GM10266 (cell line): Measurements from ENCODE around the gene PIBF1.
A peak's percentile ranks its signal among the peaks of the same experiment; 100 is the strongest.
"Not testable (repeated sequence)": the region's sequence is repeated elsewhere in the genome, so short reads cannot be mapped to it uniquely, and the experiment has no call there.

ENCODE experiments used
- DNase-seq: peaks from one replicate; pipeline ENCODE4 v3.0.0; 2012; ENCODE audit errors: extremely low spot score
- CTCF ChIP-seq: IDR thresholded peaks from 2 replicates; pipeline ENCODE4 v1.5.1; 2012; ENCODE audit warnings: mild to moderate bottlenecking, low read depth; ENCODE audit not compliant: control insufficient read depth, insufficient read depth; ENCODE audit errors: missing control alignments

The PIBF1 gene

DNA sequence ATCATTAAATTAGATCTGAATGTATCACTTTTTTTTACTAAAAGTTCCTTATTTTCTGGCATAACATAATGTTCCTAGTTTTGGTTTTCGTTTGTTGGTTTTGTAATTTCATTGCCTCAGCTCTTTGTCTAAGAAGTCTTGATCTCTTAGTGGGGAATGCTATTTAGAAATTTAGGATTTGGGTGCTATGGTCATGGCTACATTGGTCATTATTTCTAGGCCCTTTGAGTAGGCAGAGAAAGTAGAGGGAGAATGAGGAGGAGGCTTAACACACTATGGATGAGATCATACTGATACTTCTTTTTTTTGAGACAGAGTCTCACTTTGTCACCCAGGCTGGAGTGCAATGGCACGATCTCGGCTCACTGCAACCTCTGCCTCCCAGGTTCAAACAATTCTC is 41.8 kb downstream of the PIBF1 start:
- DNase-seq: no peak
- no peak for TF ChIP-seq CTCF

GRCh38 chr13:72834601-72835000 is 52.7 kb downstream of the PIBF1 start:
- DNase-seq: no peak
- no peak for TF ChIP-seq CTCF

DNA sequence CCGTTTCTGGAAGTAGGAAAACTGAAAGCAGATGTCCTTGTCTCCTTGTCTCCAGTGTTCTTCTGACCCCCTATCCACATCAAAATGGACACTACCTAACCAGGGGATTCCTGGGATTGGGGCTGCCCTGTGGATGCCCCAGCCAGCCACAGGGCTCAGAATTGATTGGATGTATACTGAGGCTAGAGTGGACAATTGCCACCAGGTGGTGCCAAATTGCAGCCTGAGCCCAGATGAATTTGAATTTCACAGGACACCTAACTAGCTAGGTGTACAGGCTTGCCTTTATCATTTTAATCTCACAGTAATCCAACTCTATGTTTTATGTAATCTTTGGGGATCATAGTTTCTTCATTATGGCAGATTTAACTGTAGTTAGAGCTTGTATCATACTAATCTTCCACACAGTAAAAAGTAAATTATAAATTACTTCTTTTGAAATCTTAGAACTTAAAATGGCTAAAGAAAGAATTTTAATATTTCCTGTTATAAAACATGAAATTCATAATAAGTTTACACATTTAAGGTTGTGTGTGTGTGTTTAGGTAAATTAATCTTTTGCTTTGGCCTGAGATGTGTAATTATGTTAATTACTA is 58.0 kb downstream of the PIBF1 start:
- DNase-seq: peak; percentile 50

GRCh38 chr13:72842991-72843390 is 61.1 kb downstream of the PIBF1 start:
- no peak for TF ChIP-seq CTCF
- DNase-seq: no peak

More for the DNA sequence above, 58.0 kb downstream of the PIBF1 start:
- peak; percentile 76 for TF ChIP-seq CTCF

GRCh38 chr13:72845148-72845547 is 63.2 kb downstream of the PIBF1 start:
- DNase-seq: not testable (repeated sequence)

DNA sequence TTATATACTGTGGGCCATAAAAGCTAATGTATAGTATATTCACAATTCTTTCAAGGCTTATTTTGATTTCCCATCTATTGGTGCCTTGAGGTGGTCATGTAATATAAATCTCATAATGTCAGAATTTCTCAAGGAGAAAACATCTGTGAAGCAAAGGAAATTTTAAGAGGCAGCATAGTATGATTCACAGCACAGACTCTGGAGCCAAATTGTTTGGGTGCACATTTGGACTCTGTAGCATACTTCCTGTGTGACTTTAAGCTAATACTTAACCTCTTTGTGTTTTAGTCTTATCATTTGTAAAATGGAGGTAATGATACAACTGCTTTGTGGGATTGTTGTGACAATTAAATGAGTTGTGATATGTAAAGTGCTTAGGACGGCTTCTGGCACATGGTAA is 67.6 kb downstream of the PIBF1 start:
- no peak for TF ChIP-seq CTCF
- no peak for DNase-seq

- DNase-seq: no peak
- no peak for TF ChIP-seq CTCF
Measured at GRCh38 chr13:72850959-72851677, 69.2 kb downstream of the PIBF1 start.
